ENCODE data around the gene PGBD5.

The PGBD5 gene

GRCh38 chr1:230330157-230330556 lies 96.0 kb downstream of the PGBD5 start:
- in situ Hi-C loops (cut with HindIII; ENCODE audit: low pct_unique_long_range_greater_than_20kb, low sequenced_read_pairs): no loop called here
- no peak for DNase-seq (ENCODE audit: low read depth in 1 of 2, low spot score in 1 of 2)

DNA sequence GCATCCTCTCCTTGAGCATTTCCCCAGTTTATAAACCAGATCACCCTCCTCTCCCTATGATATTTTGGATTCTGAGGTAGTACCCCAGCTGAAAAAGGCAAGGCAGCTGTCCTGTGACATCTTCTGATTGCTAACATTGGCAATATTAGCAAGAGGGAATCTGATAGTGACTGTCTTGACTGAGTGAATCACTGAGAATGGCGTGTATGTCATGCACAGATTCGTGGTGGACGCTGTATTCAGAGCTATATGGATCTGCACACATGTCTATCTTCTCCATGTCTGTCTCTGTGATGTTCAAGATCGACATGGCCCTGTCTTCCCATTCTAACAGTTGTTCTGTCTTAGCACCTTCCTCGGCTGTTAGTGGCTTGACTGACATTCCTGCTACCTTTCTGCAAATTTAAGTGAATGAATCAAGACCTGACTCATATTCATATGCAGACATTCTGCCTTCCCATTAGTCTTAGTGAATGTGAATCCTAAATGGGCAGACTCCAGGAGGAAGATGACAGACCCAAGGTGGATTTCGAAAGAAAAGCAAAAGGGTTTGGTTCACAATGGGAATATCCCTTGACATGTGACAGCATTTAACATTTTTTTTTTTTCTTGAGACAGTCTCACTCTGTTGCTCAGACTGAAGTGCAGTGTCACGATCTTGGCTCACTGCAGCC lies 97.7 kb downstream of the PGBD5 start:
- in situ Hi-C loops (cut with HindIII; ENCODE audit: low pct_unique_long_range_greater_than_20kb, low sequenced_read_pairs): no loop called here
- no peak for DNase-seq (ENCODE audit: low read depth in 1 of 2, low spot score in 1 of 2)
- no peak for TF ChIP-seq JUND (IDR thresholded peaks at IDR 0.05; ENCODE audit: low read depth)

More at GRCh38 chr1:230330157-230330556, 96.0 kb downstream of the PGBD5 start:
- no peak for TF ChIP-seq JUND (IDR thresholded peaks at IDR 0.05; ENCODE audit: low read depth)

DNA sequence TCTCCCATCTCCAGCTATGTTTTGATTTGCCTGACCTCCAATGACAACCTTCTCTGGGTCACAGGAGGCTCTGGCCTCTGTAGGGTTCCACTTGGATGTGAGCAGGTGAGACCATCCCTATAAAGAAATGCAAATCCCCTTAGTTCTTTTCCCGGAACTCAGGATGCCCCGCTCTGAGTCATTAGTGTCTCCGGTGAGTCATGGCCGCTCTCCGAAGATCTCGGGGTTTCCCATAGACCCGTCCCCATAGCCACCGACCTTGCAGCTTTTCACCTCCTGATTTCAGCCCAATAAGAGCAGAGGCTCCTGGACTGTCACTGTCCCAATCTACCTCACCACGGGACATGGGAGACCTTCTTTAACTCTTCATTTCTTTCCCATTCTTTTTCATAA lies 98.2 kb downstream of the PGBD5 start:
- no peak for DNase-seq (ENCODE audit: low read depth in 1 of 2, low spot score in 1 of 2)
- in situ Hi-C loops (cut with HindIII; ENCODE audit: low pct_unique_long_range_greater_than_20kb, low sequenced_read_pairs): no loop called here
- no peak for TF ChIP-seq JUND (IDR thresholded peaks at IDR 0.05; ENCODE audit: low read depth)

GRCh38 chr1:230326971-230327891 lies 98.9 kb downstream of the PGBD5 start:
- no peak for TF ChIP-seq JUND (IDR thresholded peaks at IDR 0.05; ENCODE audit: low read depth)
- in situ Hi-C loops (cut with HindIII; ENCODE audit: low pct_unique_long_range_greater_than_20kb, low sequenced_read_pairs): no loop called here

DNA sequence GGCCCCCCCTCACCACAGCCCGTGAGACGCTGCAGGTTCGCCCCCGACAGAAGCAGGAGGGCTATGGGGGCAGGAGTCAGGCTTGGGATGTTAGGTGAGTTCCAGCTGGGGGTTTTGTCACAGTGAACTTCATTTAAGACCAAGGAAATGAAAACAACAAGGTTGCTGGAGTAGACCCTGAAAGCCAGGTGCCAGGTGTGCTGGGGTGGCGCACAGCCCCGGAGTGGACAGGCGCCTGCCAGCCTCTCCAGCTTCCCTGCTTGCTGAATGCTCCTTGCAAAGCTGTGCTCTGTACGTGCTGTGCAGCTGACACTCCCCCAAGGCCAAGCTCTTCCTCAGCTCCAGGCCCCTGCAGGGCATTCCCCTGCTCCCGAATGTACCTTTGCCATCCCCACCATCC lies 102.4 kb downstream of the PGBD5 start:
- TF ChIP-seq JUND (IDR thresholded peaks at IDR 0.05; ENCODE audit: low read depth): no peak
- no peak for DNase-seq (ENCODE audit: low read depth in 1 of 2, low spot score in 1 of 2)
- in situ Hi-C loops (cut with HindIII; ENCODE audit: low pct_unique_long_range_greater_than_20kb, low sequenced_read_pairs): no loop called here

More at GRCh38 chr1:230326971-230327891, 98.9 kb downstream of the PGBD5 start:
- no peak for DNase-seq (ENCODE audit: low read depth in 1 of 2, low spot score in 1 of 2)

DNA sequence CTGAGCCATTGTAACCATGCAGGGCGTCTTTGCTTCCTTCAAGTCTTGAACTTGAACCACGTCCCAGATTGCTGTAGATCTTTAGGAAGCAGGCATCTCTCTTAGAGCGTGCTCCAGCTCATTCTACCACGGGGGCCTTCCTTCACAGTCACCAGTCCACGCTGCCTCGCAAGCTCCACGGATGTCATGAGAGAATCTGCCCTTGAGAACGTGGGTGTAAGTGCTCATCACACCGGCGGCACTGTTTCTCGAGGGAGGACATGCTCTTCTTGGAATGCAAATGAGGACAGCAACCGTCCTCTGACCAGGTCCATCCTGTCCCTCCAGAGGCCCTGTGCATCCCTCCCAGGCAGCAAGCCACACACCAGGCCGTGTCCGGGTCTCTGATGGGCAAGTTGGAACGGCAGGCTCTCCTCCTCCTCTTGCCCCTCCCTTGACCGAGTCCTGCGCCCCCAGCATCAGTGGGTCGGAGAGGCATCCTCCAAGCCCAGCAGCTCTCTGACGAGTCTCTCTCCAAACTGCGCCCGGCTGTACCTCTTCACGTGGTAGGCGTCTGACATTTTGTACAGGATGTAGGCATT lies 103.1 kb downstream of the PGBD5 start:
- in situ Hi-C loops (cut with HindIII; ENCODE audit: low pct_unique_long_range_greater_than_20kb, low sequenced_read_pairs): no loop called here
- no peak for TF ChIP-seq JUND (IDR thresholded peaks at IDR 0.05; ENCODE audit: low read depth)
- no peak for DNase-seq (ENCODE audit: low read depth in 1 of 2, low spot score in 1 of 2)

- TF ChIP-seq JUND (IDR thresholded peaks at IDR 0.05; ENCODE audit: low read depth): no peak
- in situ Hi-C loops (cut with HindIII; ENCODE audit: low pct_unique_long_range_greater_than_20kb, low sequenced_read_pairs): no loop called here
- no peak for DNase-seq (ENCODE audit: low read depth in 1 of 2, low spot score in 1 of 2)
Observed at GRCh38 chr1:230322421-230322756, 103.7 kb downstream of the PGBD5 start.

- DNase-seq (ENCODE audit: low read depth in 1 of 2, low spot score in 1 of 2): no peak
- TF ChIP-seq JUND (IDR thresholded peaks at IDR 0.05; ENCODE audit: low read depth): no peak
- in situ Hi-C loops (cut with HindIII; ENCODE audit: low pct_unique_long_range_greater_than_20kb, low sequenced_read_pairs): no loop called here
Observed at GRCh38 chr1:230321741-230322420, 104.3 kb downstream of the PGBD5 start.

DNA sequence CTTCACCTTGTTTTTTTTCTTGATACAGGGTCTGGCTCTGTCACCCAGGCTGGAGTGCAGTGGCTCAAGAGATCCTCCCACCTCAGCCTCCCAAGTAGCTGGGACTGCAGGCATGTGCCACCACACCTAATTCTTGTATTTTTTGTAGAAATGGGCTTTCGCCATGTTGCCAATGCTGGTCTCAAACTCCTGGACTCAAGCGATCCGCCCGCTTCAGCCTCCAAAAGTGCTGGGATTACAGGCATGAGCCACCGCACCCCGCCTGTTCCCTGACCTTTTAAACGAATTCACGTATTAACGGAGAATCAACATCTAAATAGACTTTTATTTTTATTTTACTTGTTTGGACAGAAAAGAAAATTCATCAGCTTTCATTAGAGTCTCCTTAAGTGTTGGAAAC lies 104.8 kb downstream of the PGBD5 start:
- DNase-seq (ENCODE audit: low read depth in 1 of 2, low spot score in 1 of 2): no peak
- no peak for TF ChIP-seq JUND (IDR thresholded peaks at IDR 0.05; ENCODE audit: low read depth)
- in situ Hi-C loops (cut with HindIII; ENCODE audit: low pct_unique_long_range_greater_than_20kb, low sequenced_read_pairs): no loop called here

GRCh38 chr1:230320804-230321203 lies 105.3 kb downstream of the PGBD5 start:
- in situ Hi-C loops (cut with HindIII; ENCODE audit: low pct_unique_long_range_greater_than_20kb, low sequenced_read_pairs): no loop called here
- DNase-seq (ENCODE audit: low read depth in 1 of 2, low spot score in 1 of 2): no peak
- no peak for TF ChIP-seq JUND (IDR thresholded peaks at IDR 0.05; ENCODE audit: low read depth)

DNA sequence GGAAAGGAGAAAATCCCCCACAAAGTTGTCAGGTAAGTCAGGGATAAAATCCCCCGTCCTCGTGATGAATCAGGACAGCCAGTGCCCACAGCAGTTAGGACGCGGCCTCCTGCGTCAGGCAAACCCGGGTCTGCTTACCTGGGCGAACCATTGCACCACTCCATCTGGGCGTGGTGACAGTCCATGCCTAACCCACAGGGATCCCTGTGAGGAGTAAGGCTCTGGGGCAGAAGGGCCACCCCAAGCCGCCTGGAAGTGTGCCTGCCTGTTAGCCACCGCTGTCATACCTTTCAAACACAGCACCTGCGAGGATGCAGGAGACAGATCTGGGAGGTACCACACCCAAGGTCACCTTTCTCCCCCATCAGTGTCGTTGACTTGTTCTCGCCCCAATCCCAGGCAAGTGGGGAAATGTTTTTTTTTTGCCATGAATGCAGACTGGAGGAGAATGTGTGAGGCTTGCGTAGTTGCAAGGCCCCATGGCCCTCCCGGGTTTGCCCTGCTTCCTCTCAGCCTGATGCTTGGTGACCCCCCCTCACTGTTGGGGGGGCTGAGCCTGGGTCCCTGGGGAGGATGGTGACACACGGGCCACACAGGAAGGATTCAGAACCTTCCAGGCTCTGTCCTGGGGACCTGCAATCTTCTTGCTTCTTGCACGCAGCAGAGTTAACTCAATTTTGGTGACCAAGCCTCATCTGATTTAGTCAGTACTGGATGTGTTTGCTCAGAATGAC lies 107.0 kb downstream of the PGBD5 start:
- DNase-seq (ENCODE audit: low read depth in 1 of 2, low spot score in 1 of 2): no peak
- no peak for TF ChIP-seq JUND (IDR thresholded peaks at IDR 0.05; ENCODE audit: low read depth)
- in situ Hi-C loops (cut with HindIII; ENCODE audit: low pct_unique_long_range_greater_than_20kb, low sequenced_read_pairs): no loop called here
